HG02870 (cell line): ENCODE measurements around the gene PDIA2.

Experiments
- ATAC-seq: cut with Tn5 transposase; IDR thresholded peaks from one replicate; pipeline ENCODE4 v1.9.1; 2021; ENCODE audit warnings: mild to moderate bottlenecking, moderate library complexity; ENCODE audit not compliant: unreplicated experiment

PDIA2 gene

DNA sequence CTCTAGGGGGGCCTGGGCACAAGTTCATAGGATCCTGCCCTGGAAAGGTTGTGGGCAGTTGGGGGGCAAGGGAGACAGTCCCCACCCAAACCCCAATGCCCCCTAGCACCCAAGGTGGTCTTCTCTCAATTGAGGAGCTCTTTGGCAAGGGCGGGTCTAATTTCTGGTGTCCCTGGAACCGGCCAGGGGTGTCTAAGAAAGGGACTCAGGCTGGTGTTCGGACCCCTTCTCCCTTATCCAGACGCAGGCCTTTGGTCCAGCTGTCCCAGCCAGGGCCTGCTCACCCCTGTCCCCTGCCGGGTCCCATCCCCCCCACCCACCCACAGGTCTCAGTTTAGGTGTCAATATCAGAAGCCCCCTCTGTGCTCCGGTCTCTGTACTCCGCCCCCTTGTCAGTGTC, 3.4 kb upstream of the PDIA2 start:
- no peak for ATAC-seq

DNA sequence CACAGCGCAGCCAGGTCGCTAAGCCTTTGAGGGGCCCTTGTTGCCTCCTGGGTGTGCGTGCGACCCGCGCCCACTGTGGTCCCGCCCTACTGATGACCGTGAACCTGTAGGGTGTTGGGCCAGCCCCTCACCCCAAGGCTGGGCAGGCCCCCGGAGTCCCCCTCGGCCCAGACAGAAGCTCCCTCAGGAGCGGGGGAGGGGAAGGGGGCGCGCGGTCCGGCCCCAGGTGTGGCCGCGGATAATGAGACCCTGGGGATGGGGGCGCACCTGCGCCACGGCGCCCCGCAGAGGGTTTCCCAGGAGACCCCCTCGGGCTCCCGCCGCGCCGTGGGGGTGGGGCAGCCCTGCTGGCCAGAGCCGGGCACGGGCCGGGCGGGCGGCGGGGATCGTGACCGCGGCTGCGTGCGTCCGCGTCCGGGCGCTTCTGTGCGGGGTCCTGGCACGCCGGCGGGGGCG, 2.9 kb upstream of the PDIA2 start:
- ATAC-seq, result no peak

DNA sequence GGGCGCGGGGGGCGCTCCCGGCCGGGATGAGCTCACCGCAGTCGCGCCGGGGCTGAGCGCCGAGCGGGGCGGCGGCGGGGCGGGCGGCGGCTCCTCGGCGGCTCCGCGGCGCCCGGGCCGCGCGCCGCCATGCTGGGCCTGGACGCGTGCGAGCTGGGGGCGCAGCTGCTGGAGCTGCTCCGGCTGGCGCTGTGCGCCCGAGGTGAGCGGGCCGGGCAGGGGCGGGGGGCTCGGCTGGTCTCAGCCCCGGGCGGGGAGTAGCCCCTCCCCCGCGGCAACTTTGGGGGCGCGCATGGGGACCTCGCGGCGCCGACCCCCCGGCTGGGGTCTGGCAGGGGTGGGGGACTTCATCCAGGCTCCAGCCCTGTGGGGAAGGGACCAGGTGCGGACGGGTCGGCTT, 2.4 kb upstream of the PDIA2 start, which contains the start of gene ARHGDIG:
Gene ARHGDIG, plus strand, starts transcription at position 40 of the 400 bp plus-strand sequence. Its CDS starts 90 bp downstream, at position 130.
- ATAC-seq, result no peak

DNA sequence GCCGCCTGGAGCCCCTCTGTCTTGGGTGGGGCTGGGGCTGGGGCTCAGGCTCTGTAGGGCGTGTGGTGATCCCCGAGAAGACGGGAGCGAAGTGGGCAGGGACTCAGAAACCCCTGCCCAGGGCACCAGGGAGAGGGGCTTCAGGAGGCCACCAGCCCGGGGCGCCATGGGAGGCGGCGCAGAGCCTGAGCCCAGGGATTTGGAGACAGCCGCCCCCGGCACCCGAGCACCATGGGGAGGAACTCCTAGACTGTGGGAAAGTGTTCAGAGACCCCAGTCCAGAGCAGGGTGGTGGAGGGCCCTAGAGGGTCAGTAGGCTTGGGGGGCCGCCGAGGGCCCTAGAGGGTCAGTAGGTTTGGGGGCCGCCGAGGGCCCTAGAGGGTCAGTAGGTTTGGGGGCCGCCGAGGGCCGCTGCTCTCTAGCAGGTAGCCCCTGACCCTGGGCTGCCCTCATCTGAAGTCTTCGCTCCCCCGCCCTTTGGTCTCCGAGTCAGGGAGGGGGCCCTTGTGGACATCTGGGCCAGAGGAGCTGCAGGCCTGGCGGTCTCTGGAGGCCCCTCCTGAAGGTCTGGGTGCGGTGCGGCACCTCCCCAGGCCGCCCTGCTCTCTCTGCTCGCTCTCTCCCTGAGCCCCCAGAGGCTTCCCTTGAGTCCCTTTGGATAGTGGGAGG, 1.8 kb upstream of the PDIA2 start:
- no peak for ATAC-seq

DNA sequence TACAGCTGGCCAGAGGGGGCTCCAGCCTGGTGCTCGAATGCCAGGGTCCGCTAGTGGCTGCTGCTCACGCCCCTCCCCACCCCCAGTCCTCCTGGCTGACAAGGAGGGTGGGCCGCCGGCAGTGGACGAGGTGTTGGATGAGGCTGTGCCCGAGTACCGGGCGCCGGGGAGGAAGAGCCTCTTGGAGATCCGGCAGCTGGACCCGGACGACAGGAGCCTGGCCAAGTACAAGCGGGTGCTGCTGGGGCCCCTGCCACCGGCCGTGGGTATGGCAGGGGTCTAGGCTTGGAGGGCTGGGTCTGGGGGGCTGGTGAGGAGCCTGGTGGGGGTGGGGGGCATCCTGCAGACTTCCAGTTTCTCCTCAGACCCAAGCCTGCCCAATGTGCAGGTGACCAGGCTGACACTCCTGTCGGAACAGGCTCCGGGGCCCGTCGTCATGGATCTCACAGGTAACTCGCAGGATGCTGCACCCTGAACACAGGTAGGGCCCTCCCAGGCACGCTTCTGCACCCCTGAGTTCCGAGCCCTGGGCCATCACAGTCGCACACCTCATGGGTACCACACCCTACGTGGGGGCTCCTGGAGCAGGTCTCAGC, 1.2 kb upstream of the PDIA2 start:
- ATAC-seq, result no peak

DNA sequence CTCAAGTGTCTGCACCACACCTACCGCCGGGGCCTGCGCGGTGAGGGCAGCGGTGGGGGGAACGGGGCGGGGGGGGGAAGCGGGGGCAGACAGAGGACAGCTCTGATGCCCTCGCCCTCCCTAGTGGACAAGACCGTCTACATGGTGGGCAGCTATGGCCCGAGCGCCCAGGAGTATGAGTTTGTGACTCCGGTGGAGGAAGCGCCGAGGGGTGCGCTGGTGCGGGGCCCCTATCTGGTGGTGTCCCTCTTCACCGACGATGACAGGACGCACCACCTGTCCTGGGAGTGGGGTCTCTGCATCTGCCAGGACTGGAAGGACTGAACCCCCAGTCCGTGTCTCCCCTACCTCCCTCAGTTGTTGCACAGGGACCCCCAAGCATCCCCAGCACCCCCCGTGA, 473 bp upstream of the PDIA2 start:
- no peak for ATAC-seq

DNA sequence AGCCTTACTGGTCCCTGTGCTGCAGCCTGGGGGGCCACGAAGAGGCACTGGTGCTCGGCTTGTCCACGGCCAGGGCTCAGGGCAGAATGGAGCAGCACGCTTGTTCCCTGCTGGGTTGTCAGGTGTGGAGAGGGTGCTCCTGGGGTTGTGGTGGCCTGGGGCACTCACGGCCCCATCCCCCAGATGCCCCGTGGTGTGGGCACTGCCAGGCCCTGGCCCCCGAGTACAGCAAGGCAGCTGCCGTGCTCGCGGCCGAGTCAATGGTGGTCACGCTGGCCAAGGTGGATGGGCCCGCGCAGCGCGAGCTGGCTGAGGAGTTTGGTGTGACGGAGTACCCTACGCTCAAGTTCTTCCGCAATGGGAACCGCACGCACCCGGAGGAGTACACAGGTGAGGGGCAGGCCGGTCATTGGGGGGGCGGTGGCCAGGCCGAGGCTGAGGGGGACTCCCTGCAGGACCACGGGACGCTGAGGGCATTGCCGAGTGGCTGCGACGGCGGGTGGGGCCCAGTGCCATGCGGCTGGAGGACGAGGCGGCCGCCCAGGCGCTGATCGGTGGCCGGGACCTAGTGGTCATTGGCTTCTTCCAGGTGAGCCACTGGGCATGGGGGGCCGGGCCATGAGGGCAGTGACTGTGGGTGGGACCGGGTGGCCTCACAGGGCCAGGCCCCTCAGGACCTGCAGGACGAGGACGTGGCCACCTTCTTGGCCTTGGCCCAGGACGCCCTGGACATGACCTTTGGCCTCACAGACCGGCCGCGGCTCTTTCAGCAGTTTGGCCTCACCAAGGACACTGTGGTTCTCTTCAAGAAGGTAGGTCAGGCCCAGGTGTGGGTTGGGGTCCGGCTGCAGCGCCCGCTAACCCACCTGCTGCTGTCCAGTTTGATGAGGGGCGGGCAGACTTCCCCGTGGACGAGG, 1.5 kb downstream of the PDIA2 start:
- no peak for ATAC-seq

DNA sequence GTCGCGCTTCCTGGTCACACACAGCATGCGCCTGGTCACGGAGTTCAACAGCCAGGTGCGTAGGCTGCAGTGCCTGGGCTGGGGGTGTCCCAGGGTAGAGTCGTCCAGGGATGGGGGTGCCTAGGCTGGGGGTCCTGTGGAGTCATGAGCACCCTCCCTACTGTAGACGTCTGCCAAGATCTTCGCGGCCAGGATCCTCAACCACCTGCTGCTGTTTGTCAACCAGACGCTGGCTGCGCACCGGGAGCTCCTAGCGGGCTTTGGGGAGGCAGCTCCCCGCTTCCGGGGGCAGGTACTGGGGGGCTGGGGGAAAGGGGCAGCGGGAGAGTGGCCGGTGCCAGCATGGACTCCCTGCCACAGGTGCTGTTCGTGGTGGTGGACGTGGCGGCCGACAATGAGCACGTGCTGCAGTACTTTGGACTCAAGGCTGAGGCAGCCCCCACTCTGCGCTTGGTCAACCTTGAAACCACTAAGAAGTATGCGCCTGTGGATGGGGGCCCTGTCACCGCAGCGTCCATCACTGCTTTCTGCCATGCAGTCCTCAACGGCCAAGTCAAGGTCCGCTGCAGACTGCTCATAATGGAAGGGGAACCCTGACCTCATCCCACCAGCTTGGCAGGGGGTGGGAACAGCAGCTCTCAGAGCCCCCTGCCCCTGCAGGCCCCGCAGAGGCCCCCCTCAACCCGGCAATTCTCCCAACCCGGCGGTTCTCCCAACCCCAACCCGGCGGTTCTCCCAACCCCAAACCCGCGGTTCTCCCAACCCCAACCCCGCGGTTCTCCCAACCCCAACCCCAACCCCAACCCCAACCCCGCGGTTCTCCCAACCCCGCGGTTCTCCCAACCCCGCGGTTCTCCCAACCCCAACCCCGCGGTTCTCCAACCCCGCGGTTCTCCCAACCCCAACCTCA, 2.4 kb downstream of the PDIA2 start:
- ATAC-seq, result no peak

DNA sequence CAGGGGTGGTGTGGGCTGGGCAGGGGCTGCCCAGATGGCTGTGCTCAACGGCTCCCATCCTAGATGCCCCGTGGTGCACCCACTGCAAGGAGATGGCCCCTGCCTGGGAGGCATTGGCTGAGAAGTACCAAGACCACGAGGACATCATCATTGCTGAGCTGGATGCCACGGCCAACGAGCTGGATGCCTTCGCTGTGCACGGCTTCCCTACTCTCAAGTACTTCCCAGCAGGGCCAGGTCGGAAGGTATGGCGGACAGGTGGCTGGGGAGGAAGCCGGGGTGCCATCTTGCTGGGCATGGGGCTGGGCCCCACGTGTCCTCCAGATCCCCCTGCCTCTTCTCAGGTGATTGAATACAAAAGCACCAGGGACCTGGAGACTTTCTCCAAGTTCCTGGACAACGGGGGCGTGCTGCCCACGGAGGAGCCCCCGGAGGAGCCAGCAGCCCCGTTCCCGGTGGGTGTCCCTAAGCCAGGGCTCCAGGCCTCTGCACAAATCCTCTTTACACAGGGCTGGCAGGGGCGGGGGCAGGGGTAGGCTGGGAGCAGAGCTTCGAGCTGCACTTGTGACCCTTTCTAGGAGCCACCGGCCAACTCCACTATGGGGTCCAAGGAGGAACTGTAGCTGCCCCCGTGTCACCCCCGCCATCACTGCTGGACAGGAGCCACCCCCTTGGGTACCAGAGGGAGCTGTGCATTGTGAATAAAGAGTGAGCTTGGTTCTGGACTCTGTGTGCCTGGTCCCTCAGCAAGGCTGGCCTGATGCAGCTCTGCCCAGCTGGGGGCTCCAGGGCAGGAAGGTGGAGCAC, 3.7 kb downstream of the PDIA2 start:
- ATAC-seq, result no peak

DNA sequence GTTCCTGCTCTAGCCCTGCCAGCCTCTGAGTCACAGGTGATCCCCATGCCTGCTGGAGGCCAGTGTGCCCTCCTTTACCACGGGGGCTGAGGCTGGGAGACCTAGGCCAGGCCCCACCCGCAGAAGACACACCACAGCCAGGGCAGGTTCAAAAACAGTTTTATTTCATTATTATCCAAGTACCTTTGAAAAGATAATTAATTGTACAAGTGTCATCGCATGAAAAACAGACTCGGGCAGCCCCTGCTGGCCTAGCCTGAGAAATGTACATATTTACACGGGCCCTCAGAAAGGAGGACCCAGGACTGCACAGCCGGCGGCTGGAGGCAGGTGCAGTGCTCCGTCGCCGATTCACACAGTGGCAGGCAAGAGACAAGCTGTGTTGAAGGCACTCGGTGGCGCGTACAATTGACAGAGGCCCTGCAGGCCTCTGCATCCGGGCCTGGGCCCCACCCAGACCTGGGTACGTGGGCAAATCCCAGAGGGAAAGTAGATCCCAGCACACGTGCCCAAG, 4.4 kb downstream of the PDIA2 start:
- no peak for ATAC-seq

DNA sequence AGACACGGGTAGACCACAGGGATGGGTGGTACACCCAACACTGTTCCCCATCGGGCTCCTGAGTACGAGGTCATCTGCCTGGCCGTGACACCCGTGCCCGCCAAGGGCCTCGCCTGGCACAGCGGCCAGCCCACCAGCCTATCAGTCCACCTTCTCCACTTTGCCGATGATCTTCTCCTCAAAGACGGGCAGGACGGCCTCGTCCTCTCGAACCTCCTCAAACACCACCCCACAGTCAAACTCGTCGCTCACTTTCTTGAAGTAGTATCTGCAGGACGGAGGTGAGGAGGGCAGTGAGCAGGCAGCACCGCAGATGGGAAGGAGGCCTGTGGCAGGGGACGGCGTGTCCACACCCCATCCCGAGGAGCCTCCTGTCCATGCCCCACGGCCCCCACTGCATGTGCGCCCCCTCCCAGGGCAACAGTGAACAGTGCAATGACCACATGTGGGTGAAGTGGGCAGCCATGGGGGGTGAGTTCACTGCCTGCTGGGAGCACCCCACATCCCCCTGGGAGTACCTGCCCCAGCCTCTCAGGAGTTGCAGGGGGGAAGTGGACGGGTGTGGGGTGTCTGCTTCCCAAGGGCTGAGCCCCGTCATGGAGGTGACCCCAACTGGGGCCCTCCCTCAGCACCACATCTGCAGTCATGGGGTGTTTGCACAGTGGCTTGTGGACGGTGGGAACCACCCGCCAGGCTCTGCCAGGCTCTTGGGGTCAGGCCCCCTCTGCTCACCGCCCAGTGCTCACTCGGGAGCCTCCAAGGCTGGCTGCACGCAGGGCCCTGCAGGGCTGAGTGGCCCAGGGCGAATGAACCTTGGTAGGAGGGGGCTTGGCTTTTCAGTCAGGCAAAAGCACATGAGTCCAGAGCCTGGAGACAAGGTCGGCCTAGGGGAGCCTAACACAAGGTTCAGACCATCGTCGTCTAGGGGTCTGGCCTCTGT, 5.3 kb downstream of the PDIA2 start:
- no peak for ATAC-seq

DNA sequence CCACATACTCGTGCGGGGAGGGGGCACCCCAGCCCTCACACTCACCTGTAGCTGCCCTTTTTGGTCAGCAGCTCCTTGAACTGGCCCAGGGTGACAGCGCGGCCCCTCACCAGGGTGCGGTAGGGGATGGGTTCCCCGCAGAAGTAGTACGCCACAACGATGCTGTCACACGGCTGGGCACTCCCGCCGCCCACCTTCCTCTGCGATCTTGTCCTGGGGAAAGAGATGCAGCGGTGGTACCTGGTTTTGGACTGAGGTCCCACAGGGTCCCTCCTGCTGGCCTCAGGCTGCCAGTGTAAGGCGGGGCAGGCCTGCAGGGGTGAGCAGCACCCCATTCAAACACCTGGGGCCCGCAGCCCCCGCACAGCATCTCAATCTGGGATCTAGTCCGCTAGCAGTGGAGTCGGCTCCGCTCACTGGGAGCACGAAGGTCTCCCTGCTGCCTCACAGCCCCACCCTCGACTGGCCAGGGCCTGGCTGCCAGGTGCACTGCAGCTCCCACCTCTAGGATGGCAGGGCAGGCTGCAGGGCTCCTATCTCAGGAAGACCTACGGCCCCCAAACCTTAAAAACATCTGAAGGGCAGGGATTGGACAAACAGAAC, 6.5 kb downstream of the PDIA2 start:
- no peak for ATAC-seq

DNA sequence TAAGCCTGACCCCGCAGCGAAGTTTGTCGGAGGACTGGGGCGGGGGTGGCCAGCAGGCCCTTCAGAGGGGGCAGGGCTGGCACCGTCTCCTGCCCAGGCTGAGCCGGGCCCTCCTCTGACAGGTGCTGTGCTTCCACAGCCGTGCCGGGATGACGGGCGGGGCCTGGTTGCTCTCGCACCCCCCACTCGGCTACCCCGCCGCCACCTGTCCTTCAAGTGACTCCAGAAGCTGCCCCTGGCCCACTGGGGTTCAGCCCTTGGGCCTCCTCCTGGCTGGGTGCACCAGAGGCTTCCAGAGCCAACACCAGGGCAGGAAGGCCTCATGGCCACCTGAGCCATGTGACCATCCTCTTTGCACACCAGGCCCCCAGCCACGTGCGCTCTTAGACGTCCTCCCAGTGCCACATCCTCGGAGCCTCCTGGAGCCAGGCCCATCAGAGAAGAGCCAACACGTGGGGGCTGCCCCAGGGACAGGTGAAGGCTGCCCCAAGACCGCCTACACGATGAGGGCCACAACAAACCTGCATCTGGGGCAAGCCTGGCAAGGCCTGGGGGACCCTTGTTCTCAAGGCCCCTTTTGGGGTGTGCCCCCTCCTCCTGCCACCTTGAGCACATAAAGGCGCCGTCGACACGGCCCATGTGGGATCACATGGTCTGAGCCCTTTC, 7.2 kb downstream of the PDIA2 start:
- ATAC-seq, result no peak

DNA sequence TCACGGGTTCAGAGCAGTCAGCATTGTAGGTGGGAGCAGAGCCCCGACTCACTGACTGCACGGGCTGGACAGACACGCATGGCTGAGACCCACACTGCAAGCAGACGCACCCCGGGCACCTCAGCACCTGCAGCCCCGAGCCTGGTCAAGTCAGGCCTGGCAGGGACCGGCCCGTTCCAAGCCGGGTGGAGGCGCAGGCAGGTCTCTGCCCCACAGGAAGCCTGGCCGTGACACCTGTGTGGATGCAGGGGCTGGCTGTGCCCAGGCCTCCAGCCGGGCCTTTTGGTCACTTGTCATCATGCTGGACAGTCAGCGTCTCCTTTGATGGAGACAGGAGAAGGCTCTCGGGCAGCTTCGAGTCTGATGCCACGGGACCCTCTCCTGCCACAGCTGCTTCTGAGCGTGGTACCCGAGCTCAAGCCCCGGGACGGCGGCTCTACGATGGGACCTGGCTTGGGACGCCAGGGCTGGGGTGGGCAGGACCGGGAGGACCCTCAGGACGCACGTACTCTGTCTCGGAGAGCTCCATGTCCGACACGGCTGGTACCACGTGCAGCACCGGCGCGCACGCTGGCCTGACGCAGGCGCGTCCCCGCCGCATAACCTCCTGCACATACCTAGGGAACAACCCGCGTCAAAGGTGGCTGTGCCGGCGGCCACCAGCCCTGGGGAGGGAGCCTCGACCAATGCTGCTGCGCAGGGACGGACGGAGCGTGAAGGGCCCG, 7.9 kb downstream of the PDIA2 start:
- ATAC-seq, result no peak

DNA sequence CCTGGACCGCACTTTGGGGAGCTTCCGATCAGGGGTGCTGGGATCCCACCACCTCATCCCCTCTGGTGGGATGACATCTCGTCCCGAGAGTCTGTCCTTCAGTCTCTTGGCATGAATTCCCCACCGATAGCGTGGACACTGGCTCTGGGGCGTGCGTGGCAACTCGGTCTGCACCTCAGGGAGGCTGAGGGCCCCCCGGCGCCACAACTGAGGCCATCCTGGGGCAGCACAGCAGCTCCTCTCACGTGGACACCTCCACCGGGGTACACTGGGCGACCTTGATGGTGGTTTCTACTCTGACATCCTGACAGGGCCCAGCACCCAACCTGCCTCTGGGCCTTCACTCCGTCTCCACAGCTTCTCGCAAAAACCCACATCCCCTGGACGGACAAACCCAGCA, 8.6 kb downstream of the PDIA2 start:
- no peak for ATAC-seq

DNA sequence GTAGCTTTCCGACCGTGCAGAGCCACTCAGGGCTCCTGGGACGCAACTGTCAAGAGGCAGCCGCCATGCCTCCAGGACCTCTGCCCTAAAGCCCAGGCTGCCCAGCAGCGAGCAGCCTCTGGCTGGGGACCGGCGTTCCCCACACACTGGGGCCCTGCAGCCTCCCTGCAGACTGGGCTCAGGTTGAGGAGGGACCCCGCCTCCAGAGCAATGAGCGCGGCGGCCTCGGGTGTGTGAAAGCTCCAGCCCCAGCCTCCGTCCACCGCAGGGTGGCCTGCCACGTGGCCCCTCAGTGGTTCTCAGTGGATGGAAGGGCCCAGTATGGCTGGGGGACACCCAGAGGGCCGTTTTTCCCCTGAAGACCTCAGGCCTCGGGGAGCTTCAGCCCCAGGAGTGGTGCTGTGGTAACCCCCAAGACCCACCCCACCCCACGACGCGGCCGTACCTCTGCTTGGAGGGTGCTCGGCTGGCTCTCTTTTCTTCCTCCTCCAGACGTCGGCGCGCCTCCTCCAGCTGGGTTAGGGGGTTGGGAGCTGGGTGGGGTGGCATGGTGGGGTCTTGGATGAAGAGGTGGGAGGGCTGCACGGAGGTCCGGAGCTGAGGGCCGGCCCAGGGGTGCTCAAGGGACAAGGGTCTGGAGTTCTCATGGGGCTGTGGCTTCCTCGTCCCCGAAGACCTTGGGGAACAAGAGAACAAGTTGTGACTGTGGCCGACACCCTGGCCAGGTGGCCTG, 10.2 kb downstream of the PDIA2 start:
- no peak for ATAC-seq
